Mammary epithelial cell (primary cell): Measurements from ENCODE around the gene GPR137.

Source experiments
- CTCF ChIP-seq, 2 donors: IDR thresholded peaks in 1 of 2; conservative IDR thresholded peaks in 1 of 2; 2 replicates each; pipeline ENCODE4 v1.5.1; 2011 to 2012; ENCODE audit warnings: inconsistent platforms in 2 of 2, low read length in 2 of 2, mild to moderate bottlenecking in 2 of 2, control low read depth in 1 of 2, low read depth in 1 of 2; ENCODE audit not compliant: insufficient read depth in 1 of 2; ENCODE audit errors: extremely low read depth in 1 of 2
- EZH2 ChIP-seq: IDR thresholded peaks from 2 replicates; pipeline ENCODE4 v1.6.1; 2012; ENCODE audit warnings: low read length, inconsistent platforms, borderline replicate concordance

- TF ChIP-seq CTCF (conservative IDR thresholded peaks at IDR 0.05 in 1 of 2, IDR thresholded peaks at IDR 0.05 in 1 of 2; ENCODE audit: extremely low read depth in 1 of 2, insufficient read depth in 1 of 2, low read depth in 1 of 2, low read length in 2 of 2) (no peak), EZH2 (no peak)
Observed at GRCh38 chr11:64276653-64277431, 8.8 kb upstream of the GPR137 start.
